Measurements from ENCODE around the gene FCRLB. TPM values are rescaled to one million over a fixed set of nuclear protein-coding genes. Genes with fewer than 3 reads are reported as not detected.

Gene FCRLB
- total RNA-seq, 1 donor from 2014 or later, result 0.36 TPM

DNA sequence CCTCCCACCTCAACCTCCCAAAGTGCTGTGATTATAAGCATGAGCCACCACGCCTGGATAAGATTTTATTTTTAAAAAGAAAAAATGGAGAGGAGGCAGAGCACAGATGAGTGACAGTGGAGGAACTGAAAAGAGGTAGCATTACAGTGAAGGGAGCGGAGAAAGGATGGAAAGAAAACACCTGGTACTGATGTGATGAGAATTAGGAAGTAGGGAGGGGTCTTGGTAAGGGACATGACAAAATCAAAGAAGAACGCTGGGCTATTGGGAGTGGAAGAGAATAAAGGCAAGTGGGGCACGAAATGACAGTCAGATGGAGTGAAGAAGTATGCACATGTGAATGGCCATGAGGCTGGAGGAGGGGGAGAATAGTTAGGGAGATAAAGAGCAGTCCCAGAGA is 12.0 kb upstream of the FCRLB start:
- DNase-seq (ENCODE audit: low spot score), result no peak
- Mint-ChIP-seq H3K27ac (ENCODE audit: unreplicated experiment) (no peak overlapping the region), H3K27me3 (ENCODE audit: unreplicated experiment) (peaks cover 3% of the 10 kb centered on the region), H3K4me3 (ENCODE audit: unreplicated experiment) (no peak overlapping the region), H3K9me3 (ENCODE audit: unreplicated experiment) (no peaks in the 10 kb centered on the region), H3K4me1 (ENCODE audit: unreplicated experiment) (no peaks in the 10 kb centered on the region), H3K36me3 (ENCODE audit: low read depth, unreplicated experiment) (no peaks in the 10 kb centered on the region)
- TF ChIP-seq, protein P1, sequence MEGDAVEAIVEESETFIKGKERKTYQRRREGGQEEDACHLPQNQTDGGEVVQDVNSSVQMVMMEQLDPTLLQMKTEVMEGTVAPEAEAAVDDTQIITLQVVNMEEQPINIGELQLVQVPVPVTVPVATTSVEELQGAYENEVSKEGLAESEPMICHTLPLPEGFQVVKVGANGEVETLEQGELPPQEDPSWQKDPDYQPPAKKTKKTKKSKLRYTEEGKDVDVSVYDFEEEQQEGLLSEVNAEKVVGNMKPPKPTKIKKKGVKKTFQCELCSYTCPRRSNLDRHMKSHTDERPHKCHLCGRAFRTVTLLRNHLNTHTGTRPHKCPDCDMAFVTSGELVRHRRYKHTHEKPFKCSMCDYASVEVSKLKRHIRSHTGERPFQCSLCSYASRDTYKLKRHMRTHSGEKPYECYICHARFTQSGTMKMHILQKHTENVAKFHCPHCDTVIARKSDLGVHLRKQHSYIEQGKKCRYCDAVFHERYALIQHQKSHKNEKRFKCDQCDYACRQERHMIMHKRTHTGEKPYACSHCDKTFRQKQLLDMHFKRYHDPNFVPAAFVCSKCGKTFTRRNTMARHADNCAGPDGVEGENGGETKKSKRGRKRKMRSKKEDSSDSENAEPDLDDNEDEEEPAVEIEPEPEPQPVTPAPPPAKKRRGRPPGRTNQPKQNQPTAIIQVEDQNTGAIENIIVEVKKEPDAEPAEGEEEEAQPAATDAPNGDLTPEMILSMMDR (IDR thresholded peaks at IDR 0.05; ENCODE audit: unreplicated experiment), result no peak

DNA sequence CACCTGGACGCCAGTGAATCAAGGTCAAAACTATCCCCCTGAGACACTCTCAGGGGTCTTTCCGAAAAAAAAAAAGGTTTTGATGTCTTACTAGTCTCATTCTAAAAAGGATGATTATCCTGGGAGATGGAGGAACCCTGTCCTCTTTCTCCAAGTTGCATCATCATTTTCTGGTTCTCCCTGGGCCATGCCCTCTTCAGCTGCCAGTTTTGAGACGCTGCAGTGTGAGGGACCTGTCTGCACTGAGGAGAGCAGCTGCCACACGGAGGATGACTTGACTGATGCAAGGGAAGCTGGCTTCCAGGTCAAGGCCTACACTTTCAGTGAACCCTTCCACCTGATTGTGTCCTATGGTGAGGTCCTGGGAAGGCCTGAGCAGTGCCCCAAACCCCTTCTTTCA is 10.8 kb upstream of the FCRLB start:
- no peaks in the 10 kb centered on the region for H3K9me3 Mint-ChIP-seq (ENCODE audit: unreplicated experiment)
- TF ChIP-seq, protein P1 (IDR thresholded peaks at IDR 0.05; ENCODE audit: unreplicated experiment), result no peak
- H3K36me3 Mint-ChIP-seq (ENCODE audit: low read depth, unreplicated experiment), result no peaks in the 10 kb centered on the region
- no peak overlapping the region for H3K27ac Mint-ChIP-seq (ENCODE audit: unreplicated experiment)
- no peaks in the 10 kb centered on the region for H3K4me1 Mint-ChIP-seq (ENCODE audit: unreplicated experiment)
- no peak overlapping the region for H3K4me3 Mint-ChIP-seq (ENCODE audit: unreplicated experiment)
- DNase-seq (ENCODE audit: low spot score), result no peak
- peaks cover 3% of the 10 kb centered on the region for H3K27me3 Mint-ChIP-seq (ENCODE audit: unreplicated experiment)

DNA sequence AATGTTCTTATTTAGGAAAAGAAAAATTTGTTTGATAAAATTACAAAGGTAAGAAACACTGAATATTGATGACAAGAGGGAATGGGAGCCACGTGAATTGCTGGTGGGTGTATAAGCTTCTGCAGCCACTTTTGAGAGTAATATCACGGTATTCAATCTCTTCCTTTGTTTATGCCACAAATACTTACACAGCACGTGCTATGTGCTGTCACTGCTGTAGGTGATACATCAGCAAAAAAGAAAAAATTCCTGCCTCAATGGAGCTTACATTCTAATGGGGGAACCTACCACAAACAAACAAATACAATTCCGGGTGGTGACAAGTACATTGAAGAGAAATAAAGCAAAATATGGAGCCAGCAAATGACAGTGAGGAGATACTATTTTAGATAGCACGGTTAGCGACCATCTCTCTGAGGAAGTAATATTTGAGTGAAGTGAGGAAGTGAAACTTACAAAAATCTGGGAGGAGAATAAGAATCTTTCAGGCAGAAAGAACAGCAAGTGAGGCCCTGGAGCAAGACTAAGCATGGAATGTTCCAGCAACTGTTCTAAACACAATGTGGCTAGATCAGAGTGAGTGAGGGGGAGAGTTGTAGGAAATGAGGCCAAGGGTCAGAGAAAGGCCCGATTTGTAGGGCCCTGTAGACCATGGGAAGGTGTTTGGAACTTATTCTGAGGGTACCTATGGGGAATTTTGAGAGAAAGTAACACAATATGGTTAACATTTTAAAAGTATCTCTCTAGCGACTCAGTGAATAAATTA is 2.6 kb upstream of the FCRLB start:
- Mint-ChIP-seq H3K4me3 (ENCODE audit: unreplicated experiment) (no peak overlapping the region), H3K27me3 (ENCODE audit: unreplicated experiment) (peaks cover 8% of the 10 kb centered on the region), H3K27ac (ENCODE audit: unreplicated experiment) (no peak overlapping the region), H3K9me3 (ENCODE audit: unreplicated experiment) (no peaks in the 10 kb centered on the region), H3K36me3 (ENCODE audit: low read depth, unreplicated experiment) (no peaks in the 10 kb centered on the region), H3K4me1 (ENCODE audit: unreplicated experiment) (no peaks in the 10 kb centered on the region)
- no peak for DNase-seq (ENCODE audit: low spot score)
- TF ChIP-seq, protein P1 (IDR thresholded peaks at IDR 0.05; ENCODE audit: unreplicated experiment), result no peak

DNA sequence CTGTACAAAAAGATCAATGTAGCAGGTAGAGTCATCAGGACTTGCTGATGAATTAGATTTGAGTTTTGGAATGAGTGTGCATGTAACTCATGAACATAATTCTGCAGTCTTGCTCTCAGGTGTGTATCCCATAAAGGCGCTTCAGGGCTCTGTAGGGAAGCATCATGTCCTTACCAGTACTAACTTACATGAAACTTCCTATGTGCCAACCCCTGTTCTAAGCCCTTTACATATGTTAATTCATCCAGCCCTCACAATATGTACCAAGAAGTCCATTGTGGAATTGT is 2.1 kb upstream of the FCRLB start:
- Mint-ChIP-seq H3K27ac (ENCODE audit: unreplicated experiment) (no peak overlapping the region), H3K4me3 (ENCODE audit: unreplicated experiment) (no peak overlapping the region), H3K4me1 (ENCODE audit: unreplicated experiment) (no peaks in the 10 kb centered on the region), H3K27me3 (ENCODE audit: unreplicated experiment) (peaks cover 8% of the 10 kb centered on the region), H3K9me3 (ENCODE audit: unreplicated experiment) (no peaks in the 10 kb centered on the region), H3K36me3 (ENCODE audit: low read depth, unreplicated experiment) (no peaks in the 10 kb centered on the region)
- TF ChIP-seq, protein P1 (IDR thresholded peaks at IDR 0.05; ENCODE audit: unreplicated experiment), result no peak
- no peak for DNase-seq (ENCODE audit: low spot score)

DNA sequence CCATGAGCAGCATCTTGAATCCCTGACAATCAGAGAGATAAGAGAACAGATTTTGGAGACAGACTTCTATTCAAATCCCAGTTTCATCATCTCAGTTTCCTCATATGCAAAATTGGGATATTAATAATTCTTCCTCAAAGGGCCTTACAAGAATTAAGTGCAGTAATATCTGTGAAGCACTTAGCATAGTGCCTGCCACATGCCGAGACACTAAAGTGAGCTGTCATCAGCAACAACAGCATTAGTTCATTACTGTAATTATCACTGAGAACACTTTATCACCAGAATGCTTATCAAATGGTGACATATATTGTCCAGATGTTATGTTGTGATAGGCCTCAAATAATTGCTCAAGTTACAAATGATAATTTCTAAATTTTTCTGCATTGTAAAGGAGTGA is 922 bp upstream of the FCRLB start:
- Mint-ChIP-seq H3K36me3 (ENCODE audit: low read depth, unreplicated experiment) (no peaks in the 10 kb centered on the region), H3K4me3 (ENCODE audit: unreplicated experiment) (no peak overlapping the region), H3K27me3 (ENCODE audit: unreplicated experiment) (peaks cover 13% of the 10 kb centered on the region), H3K9me3 (ENCODE audit: unreplicated experiment) (no peaks in the 10 kb centered on the region), H3K4me1 (ENCODE audit: unreplicated experiment) (peaks cover 6% of the 10 kb centered on the region), H3K27ac (ENCODE audit: unreplicated experiment) (no peak overlapping the region)
- TF ChIP-seq, protein P1 (IDR thresholded peaks at IDR 0.05; ENCODE audit: unreplicated experiment), result no peak
- no peak for DNase-seq (ENCODE audit: low spot score)
